Gastrocnemius medialis (tissue), 4 donors: Measurements from ENCODE around the gene SGPP1.

ENCODE experiments used
- CTCF ChIP-seq, 5 experiments: fragments of 450-650 bp in 3 of 5; fragments of 200-600 bp in 2 of 5; sonication (generic) in 2 of 5; IDR thresholded peaks in 4 of 5; conservative IDR thresholded peaks in 1 of 5; 1 replicate in 4 of 5; 2 replicates in 1 of 5; pipeline ENCODE4 v1.5.1; 2016 to 2019; ENCODE audit warnings: antibody characterized with exemption in 5 of 5, mild to moderate bottlenecking in 3 of 5, moderate library complexity in 3 of 5
- POLR2A ChIP-seq, 2 donors: fragments of 450-650 bp; IDR thresholded peaks; one replicate each; pipeline ENCODE4 v1.6.1; 2017; ENCODE audit warnings: antibody characterized with exemption in 2 of 2, mild to moderate bottlenecking in 2 of 2, moderate library complexity in 2 of 2

- TF ChIP-seq CTCF (IDR thresholded peaks at IDR 0.05 in 4 of 5, conservative IDR thresholded peaks at IDR 0.05 in 1 of 5) = no peak
- TF ChIP-seq POLR2A (IDR thresholded peaks at IDR 0.05) = no peak
Measured at GRCh38 chr14:63745858-63746425, 18.1 kb upstream of the SGPP1 start.
